Body of pancreas (tissue), 4 donors: ENCODE results near the gene TOM1.

Experiments used
- POLR2A ChIP-seq, 3 donors: fragments of 450-650 bp; IDR thresholded peaks; one replicate each; pipeline ENCODE4 v1.6.1; 2016; ENCODE audit warnings: antibody characterized with exemption in 3 of 3, mild to moderate bottlenecking in 2 of 3
- TF ChIP-seq, protein P1 (sequence below), 7 experiments: fragments of 450-650 bp in 4 of 7; fragments of 200-600 bp in 3 of 7; sonication (generic) in 3 of 7; IDR thresholded peaks; one replicate each; pipeline ENCODE4 v1.5.1; 2016 to 2019; ENCODE audit warnings: antibody characterized with exemption in 7 of 7

GRCh38 chr22:35324762-35325161 is 25.1 kb downstream of the TOM1 start:
- TF ChIP-seq, protein P1, sequence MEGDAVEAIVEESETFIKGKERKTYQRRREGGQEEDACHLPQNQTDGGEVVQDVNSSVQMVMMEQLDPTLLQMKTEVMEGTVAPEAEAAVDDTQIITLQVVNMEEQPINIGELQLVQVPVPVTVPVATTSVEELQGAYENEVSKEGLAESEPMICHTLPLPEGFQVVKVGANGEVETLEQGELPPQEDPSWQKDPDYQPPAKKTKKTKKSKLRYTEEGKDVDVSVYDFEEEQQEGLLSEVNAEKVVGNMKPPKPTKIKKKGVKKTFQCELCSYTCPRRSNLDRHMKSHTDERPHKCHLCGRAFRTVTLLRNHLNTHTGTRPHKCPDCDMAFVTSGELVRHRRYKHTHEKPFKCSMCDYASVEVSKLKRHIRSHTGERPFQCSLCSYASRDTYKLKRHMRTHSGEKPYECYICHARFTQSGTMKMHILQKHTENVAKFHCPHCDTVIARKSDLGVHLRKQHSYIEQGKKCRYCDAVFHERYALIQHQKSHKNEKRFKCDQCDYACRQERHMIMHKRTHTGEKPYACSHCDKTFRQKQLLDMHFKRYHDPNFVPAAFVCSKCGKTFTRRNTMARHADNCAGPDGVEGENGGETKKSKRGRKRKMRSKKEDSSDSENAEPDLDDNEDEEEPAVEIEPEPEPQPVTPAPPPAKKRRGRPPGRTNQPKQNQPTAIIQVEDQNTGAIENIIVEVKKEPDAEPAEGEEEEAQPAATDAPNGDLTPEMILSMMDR (IDR thresholded peaks at IDR 0.05) = no peak
- no peak for TF ChIP-seq POLR2A (IDR thresholded peaks at IDR 0.05)
